ENCODE measurements around the gene FAM240A. TPM values are rescaled to one million over a fixed set of nuclear protein-coding genes. Genes with fewer than 3 reads are reported as not detected.

FAM240A gene
- total RNA-seq, 1 experiment from 2014 or later = not detected

DNA sequence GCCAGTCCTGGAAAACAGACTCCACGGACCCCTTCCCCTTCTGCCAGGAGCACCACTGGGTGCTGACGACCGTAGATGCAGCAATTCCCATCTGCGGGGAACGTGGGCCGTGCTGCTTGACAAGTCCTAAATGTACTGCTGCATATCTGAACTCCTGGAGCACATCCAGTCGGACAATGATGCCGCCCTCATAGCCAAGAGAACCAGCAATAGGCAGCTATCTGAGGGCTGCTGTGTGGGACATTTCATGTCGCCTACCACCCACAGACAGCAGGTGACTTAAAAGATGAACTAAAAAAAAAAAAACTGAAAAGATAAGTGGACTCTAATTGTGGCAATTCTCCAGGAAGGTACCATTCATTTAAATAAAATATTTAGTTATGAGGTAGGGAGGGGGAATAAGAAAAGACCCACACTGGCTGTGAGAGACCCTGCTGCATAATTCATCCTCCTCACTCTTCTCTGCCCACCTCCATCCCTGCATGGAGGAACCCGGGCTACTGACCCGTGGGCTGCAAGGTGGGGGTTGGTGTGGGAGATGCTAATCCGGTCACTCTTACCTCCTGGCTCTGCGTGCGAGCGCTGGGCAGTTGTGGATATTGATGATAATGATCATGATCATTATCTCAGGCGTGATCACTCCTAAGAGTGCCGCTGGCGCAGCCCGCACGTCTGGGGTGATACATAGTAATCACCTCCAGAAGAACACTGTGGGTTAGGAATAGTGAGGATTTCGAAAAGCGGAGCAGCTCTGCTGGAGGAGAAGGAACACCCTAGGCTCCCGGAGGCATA, 52.8 kb downstream of the FAM240A start:
- RAD21 ChIA-PET (ENCODE audit: low non-redundant PET in 1 of 2, low total read pairs in 2 of 2, uncharacterized antibody in 2 of 2, unreplicated experiment in 2 of 2) = no interaction called here
- H3K9ac ChIP-seq (ENCODE audit: low read length) = no peak overlapping the region
- POLR2A ChIA-PET = no interaction called here
- H3K27ac ChIP-seq (ENCODE audit: low read depth, low read length) = no peak overlapping the region
- H3K4me2 ChIP-seq (ENCODE audit: low read length) = no peak overlapping the region
- no peaks in the 10 kb centered on the region for H3K9me3 ChIP-seq (ENCODE audit: control insufficient read depth in 1 of 2, insufficient read depth in 1 of 2, low read depth in 1 of 2, low read length in 2 of 2)
- TF ChIP-seq ZNF274 (IDR thresholded peaks at IDR 0.05; ENCODE audit: low read depth, low read length) (no peak), CTCF (IDR thresholded peaks at IDR 0.05 in 2 of 3, conservative IDR thresholded peaks at IDR 0.05 in 1 of 3; ENCODE audit: borderline replicate concordance in 1 of 3, insufficient read depth in 1 of 3, low read depth in 2 of 3, low read length in 2 of 3) (no peak), ZFX (IDR thresholded peaks at IDR 0.05) (no peak), ZBTB33 (IDR thresholded peaks at IDR 0.05; ENCODE audit: extremely low read depth, insufficient replicate concordance, low read length) (no peak), YY1 (IDR thresholded peaks at IDR 0.05; ENCODE audit: extremely low read depth, insufficient replicate concordance, low read depth, low read length) (no peak), SRF (IDR thresholded peaks at IDR 0.05; ENCODE audit: low read depth) (no peak), MAX (IDR thresholded peaks at IDR 0.05) (no peak), SP1 (IDR thresholded peaks at IDR 0.05; ENCODE audit: low read depth) (no peak), EZH2phosphoT487 (IDR thresholded peaks at IDR 0.05; ENCODE audit: borderline replicate concordance) (no peak), CBX3 (IDR thresholded peaks at IDR 0.05; ENCODE audit: low read depth) (no peak), EZH2 (IDR thresholded peaks at IDR 0.05) (no peak), POLR2A (IDR thresholded peaks at IDR 0.05; ENCODE audit: borderline replicate concordance, extremely low read depth, insufficient read depth, insufficient read length) (no peak)
- intact Hi-C loops (cut with micrococcal nuclease) = no loop called here
- H3K27me3 ChIP-seq (ENCODE audit: insufficient read depth, low read length) = no peaks in the 10 kb centered on the region
- no peaks in the 10 kb centered on the region for H4K20me1 ChIP-seq (ENCODE audit: insufficient read depth)
- no peaks in the 10 kb centered on the region for H3K79me2 ChIP-seq (ENCODE audit: insufficient read depth, low read length)
- ATAC-seq (no peak), DNase-seq (ENCODE audit: low read depth, low spot score) (no peak)
- H3K9me2 ChIP-seq (ENCODE audit: insufficient read depth) = no peaks in the 10 kb centered on the region
- H3K36me3 ChIP-seq (ENCODE audit: control insufficient read depth in 1 of 2, insufficient read depth in 2 of 2, low read length in 2 of 2) = no peaks in the 10 kb centered on the region
- no peak overlapping the region for H3K4me3 ChIP-seq (replicated peaks in 1 of 2; ENCODE audit: low read depth in 1 of 2, low read length in 2 of 2)
- peaks cover 5 to 9% of the 10 kb centered on the region in 2 experiments; a peak in 3 of 4 replicates for H3K4me1 ChIP-seq (ENCODE audit: control insufficient read depth in 1 of 2, insufficient read depth in 2 of 2, low read length in 2 of 2)
- CTCF ChIA-PET = no interaction called here
- BruUV-seq (replicated peaks) = no TSS peak
- H2AFZ ChIP-seq (ENCODE audit: low read depth, low read length, poor library complexity, severe bottlenecking) = no peak overlapping the region
